PC-9 (cell line): Measurements from ENCODE around the gene CALN1.

Experiments
- EZH2 ChIP-seq: fragments of 200-600 bp; sonication (generic); IDR thresholded peaks from 2 replicates; pipeline ENCODE4 v1.8.0; 2017; ENCODE audit warnings: antibody characterized with exemption, low read depth
- TF ChIP-seq, protein P1 (sequence below): fragments of 200-600 bp; sonication (generic); conservative IDR thresholded peaks from 2 replicates; pipeline ENCODE4 v1.6.1; 2017; ENCODE audit warnings: mixed run types, antibody characterized with exemption, mild to moderate bottlenecking, moderate library complexity

DNA sequence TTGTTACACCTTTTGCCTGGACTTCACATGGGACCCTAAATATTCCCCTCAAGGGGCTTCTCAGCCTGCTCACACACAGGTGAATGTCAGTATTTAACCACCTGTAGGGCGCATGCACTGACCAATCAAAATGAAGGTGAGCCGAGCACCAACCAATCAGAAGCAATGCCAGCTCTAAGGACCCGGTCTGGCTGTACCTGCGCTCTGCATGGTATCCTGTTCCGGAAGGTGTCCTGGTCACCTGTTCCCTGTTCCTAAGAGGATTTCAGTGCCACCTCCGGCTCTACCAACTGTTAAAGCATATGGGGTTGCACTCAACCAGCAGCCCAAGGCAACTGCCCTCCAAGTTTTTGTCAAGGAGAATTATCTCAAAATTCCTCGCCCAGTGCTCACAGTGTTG is 18.4 kb upstream of the CALN1 start:
- TF ChIP-seq, protein P1, sequence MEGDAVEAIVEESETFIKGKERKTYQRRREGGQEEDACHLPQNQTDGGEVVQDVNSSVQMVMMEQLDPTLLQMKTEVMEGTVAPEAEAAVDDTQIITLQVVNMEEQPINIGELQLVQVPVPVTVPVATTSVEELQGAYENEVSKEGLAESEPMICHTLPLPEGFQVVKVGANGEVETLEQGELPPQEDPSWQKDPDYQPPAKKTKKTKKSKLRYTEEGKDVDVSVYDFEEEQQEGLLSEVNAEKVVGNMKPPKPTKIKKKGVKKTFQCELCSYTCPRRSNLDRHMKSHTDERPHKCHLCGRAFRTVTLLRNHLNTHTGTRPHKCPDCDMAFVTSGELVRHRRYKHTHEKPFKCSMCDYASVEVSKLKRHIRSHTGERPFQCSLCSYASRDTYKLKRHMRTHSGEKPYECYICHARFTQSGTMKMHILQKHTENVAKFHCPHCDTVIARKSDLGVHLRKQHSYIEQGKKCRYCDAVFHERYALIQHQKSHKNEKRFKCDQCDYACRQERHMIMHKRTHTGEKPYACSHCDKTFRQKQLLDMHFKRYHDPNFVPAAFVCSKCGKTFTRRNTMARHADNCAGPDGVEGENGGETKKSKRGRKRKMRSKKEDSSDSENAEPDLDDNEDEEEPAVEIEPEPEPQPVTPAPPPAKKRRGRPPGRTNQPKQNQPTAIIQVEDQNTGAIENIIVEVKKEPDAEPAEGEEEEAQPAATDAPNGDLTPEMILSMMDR, result no peak
- no peak for TF ChIP-seq EZH2
